Skeletal muscle tissue (tissue), 4 donors: ENCODE measurements around the gene ATXN7. TPM values are rescaled to one million over a fixed set of nuclear protein-coding genes. Genes with fewer than 3 reads are reported as not detected.

Experiments
- H3K27ac ChIP-seq: one replicate; pipeline ENCODE4 v1.7.0; 2013; ENCODE audit warnings: mild to moderate bottlenecking, low read depth, low read length, inconsistent platforms
- H3K27me3 ChIP-seq, 3 donors: one replicate each; pipeline ENCODE4 v1.7.0; 2013; ENCODE audit warnings: low read length in 3 of 3; ENCODE audit not compliant: control insufficient read depth in 3 of 3, insufficient read depth in 3 of 3
- H3K36me3 ChIP-seq, 3 donors: one replicate each; pipeline ENCODE4 v1.7.0; 2013; ENCODE audit warnings: low read length in 3 of 3; ENCODE audit not compliant: control insufficient read depth in 3 of 3, insufficient read depth in 3 of 3
- H3K4me1 ChIP-seq, 3 donors: one replicate each; pipeline ENCODE4 v1.7.0; 2013; ENCODE audit warnings: low read length in 3 of 3, mild to moderate bottlenecking in 3 of 3; ENCODE audit not compliant: control insufficient read depth in 3 of 3, insufficient read depth in 3 of 3
- H3K4me3 ChIP-seq, 3 donors: one replicate each; pipeline ENCODE4 v1.7.0; 2013; ENCODE audit warnings: low read length in 3 of 3
- H3K9ac ChIP-seq, 3 donors: one replicate each; pipeline ENCODE4 v1.7.0; 2013; ENCODE audit warnings: low read length in 3 of 3, mild to moderate bottlenecking in 3 of 3, moderate library complexity in 2 of 3, low read depth in 1 of 3
- H3K9me3 ChIP-seq, 3 donors: one replicate each; pipeline ENCODE4 v1.7.0; 2013; ENCODE audit warnings: low read length in 3 of 3; ENCODE audit not compliant: control insufficient read depth in 3 of 3
- total RNA-seq: library from RNA; depleted of rRNA; stranded (reverse); fragments of >200 nt; gene quantifications from one replicate; pipeline ENCODE4 v1.2.3, GENCODE V29; 2014
- donor health status: Osteomylitis.

ATXN7 gene
- total RNA-seq, 1 donor from 2014 or later = 8.4 TPM

- H3K4me3 ChIP-seq = no peak overlapping the region
- H3K9ac ChIP-seq = no peak overlapping the region
- peaks cover 0 to 4% (median 3%) of the 10 kb centered on the region in 3 donors for H3K36me3 ChIP-seq
- H3K27ac ChIP-seq = no peak overlapping the region
- no peaks in the 10 kb centered on the region for H3K27me3 ChIP-seq
- peaks cover 9 to 17% (median 12%) of the 10 kb centered on the region in 3 donors for H3K4me1 ChIP-seq
- H3K9me3 ChIP-seq = no peaks in the 10 kb centered on the region
Observed at GRCh38 chr3:63946753-63947152, 83.1 kb downstream of the ATXN7 start.

- H3K27me3 ChIP-seq = no peaks in the 10 kb centered on the region
- H3K9ac ChIP-seq = no peak overlapping the region
- no peak overlapping the region for H3K27ac ChIP-seq
- H3K9me3 ChIP-seq = no peaks in the 10 kb centered on the region
- H3K36me3 ChIP-seq = peaks cover 0 to 4% (median 3%) of the 10 kb centered on the region in 3 donors
- H3K4me1 ChIP-seq = peaks cover 9 to 12% (median 12%) of the 10 kb centered on the region in 3 donors
- no peak overlapping the region for H3K4me3 ChIP-seq
Observed at GRCh38 chr3:63947594-63947993, 83.9 kb downstream of the ATXN7 start.

- no peak overlapping the region for H3K27ac ChIP-seq
Observed at GRCh38 chr3:63949005-63949404, 85.3 kb downstream of the ATXN7 start.

DNA sequence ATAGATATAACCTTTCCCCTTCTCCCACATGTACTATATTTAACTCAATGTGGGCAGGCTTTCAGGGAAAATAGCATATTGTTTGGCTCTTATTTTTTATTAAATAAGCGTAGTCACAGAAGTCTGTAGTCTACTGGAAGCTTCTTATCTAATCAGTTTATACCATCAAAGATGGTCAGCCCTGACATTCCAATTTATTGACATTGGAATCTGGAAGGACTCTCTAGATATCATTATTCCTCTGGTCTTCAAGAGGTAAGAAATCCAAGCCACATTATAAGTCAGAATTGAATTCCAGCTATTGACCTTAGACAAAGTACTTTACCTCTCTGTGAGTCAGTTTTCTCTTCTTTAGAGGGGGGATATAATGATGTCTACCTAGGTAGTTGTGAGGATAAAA, 87.0 kb downstream of the ATXN7 start:
- no peak overlapping the region for H3K27ac ChIP-seq
- no peaks in the 10 kb centered on the region for H3K9me3 ChIP-seq
- H3K4me1 ChIP-seq = peaks cover 7 to 9% (median 8%) of the 10 kb centered on the region in 3 donors
- peaks cover 0 to 8% (median 3%) of the 10 kb centered on the region in 3 donors for H3K36me3 ChIP-seq
- no peak overlapping the region for H3K9ac ChIP-seq
- H3K4me3 ChIP-seq = no peak overlapping the region
- no peaks in the 10 kb centered on the region for H3K27me3 ChIP-seq

More at GRCh38 chr3:63949005-63949404, 85.3 kb downstream of the ATXN7 start:
- H3K4me1 ChIP-seq = peaks cover 9 to 12% (median 12%) of the 10 kb centered on the region in 3 donors
- no peak overlapping the region for H3K9ac ChIP-seq
- no peaks in the 10 kb centered on the region for H3K27me3 ChIP-seq
- peaks cover 0 to 4% (median 1%) of the 10 kb centered on the region in 3 donors for H3K36me3 ChIP-seq
- H3K9me3 ChIP-seq = no peaks in the 10 kb centered on the region
- H3K4me3 ChIP-seq = no peak overlapping the region

- no peak overlapping the region for H3K9ac ChIP-seq
- no peaks in the 10 kb centered on the region for H3K9me3 ChIP-seq
- H3K27ac ChIP-seq = no peak overlapping the region
- H3K4me3 ChIP-seq = no peak overlapping the region
- H3K4me1 ChIP-seq = peaks cover 6 to 9% (median 7%) of the 10 kb centered on the region in 3 donors
- H3K27me3 ChIP-seq = no peaks in the 10 kb centered on the region
- H3K36me3 ChIP-seq = peaks cover 0 to 8% (median 3%) of the 10 kb centered on the region in 3 donors
Observed at GRCh38 chr3:63951492-63952247, 88.0 kb downstream of the ATXN7 start.

GRCh38 chr3:63952248-63952594, 88.6 kb downstream of the ATXN7 start:
- Histone ChIP-seq H3K27ac (no peak overlapping the region), H3K36me3 (peaks cover 0 to 8% (median 3%) of the 10 kb centered on the region in 3 donors), H3K9ac (no peak overlapping the region), H3K27me3 (no peaks in the 10 kb centered on the region), H3K9me3 (no peaks in the 10 kb centered on the region), H3K4me3 (no peak overlapping the region), H3K4me1 (peaks cover 6 to 9% (median 7%) of the 10 kb centered on the region in 3 donors)

GRCh38 chr3:63954182-63954581, 90.5 kb downstream of the ATXN7 start:
- Histone ChIP-seq H3K4me1 (peaks cover 6 to 9% (median 7%) of the 10 kb centered on the region in 3 donors), H3K27me3 (no peaks in the 10 kb centered on the region), H3K9me3 (no peaks in the 10 kb centered on the region), H3K27ac (no peak overlapping the region), H3K9ac (no peak overlapping the region), H3K4me3 (no peak overlapping the region), H3K36me3 (peaks cover 0 to 8% (median 3%) of the 10 kb centered on the region in 3 donors)

GRCh38 chr3:63955036-63955650, 91.5 kb downstream of the ATXN7 start:
- Histone ChIP-seq H3K4me3 (no peak overlapping the region), H3K36me3 (peaks cover 0 to 8% (median 3%) of the 10 kb centered on the region in 3 donors), H3K9me3 (no peaks in the 10 kb centered on the region), H3K27me3 (no peaks in the 10 kb centered on the region), H3K4me1 (peaks cover 9 to 13% (median 10%) of the 10 kb centered on the region in 3 donors), H3K27ac (no peak overlapping the region), H3K9ac (no peak overlapping the region)

DNA sequence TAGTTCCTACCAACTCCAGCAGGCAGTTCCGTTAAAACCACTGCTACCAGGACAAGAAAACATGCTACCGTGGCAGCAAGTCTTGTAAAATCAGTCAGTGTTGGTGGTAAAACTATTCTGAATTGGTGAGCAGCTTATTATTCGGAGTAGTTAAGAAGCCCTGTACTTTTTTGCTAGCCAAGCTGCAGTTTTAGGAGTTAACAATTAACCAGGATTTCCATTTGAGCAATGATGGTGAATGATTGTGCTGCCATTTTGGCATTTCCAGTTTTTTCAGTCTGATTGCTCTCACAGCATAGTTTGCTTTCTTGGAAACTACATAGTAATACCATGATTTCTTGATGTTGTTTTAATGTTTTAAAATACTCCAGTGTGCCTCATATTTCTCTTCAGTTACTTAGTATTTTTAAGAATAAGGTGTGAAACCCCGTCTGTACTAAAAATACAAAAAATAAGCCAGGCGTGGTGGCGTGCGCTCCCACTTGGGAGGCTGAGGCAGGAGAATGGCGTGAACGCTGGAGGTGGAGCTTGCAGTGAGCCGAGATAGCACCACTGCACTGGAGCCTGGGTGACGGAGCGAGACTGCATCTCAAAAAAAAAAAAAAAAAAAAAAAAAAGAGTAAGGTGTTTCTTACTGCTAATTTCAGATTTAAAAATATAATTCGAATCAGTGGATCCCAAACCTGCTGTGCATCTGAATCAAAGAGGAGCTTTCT, 92.3 kb downstream of the ATXN7 start:
- no peak overlapping the region for H3K4me3 ChIP-seq
- H3K27ac ChIP-seq = no peak overlapping the region
- H3K9ac ChIP-seq = no peak overlapping the region
- H3K36me3 ChIP-seq = peaks cover 0 to 8% (median 3%) of the 10 kb centered on the region in 3 donors
- H3K4me1 ChIP-seq = peaks cover 4 to 13% (median 8%) of the 10 kb centered on the region in 3 donors
- no peaks in the 10 kb centered on the region for H3K9me3 ChIP-seq
- H3K27me3 ChIP-seq = no peaks in the 10 kb centered on the region
